HepG2 (cell line): Measurements from ENCODE around the gene HMGN4. TPM values are rescaled to one million over a fixed set of nuclear protein-coding genes. Genes with fewer than 3 reads are reported as not detected.

ENCODE experiments used
- AFF4 ChIP-seq: sonication (generic); formaldehyde crosslinking; IDR thresholded peaks from 2 replicates; pipeline ENCODE4 v1.4.0; 2020; ENCODE audit warnings: missing genetic modification reagents
- IKZF5 ChIP-seq: IDR thresholded peaks from 2 replicates; pipeline ENCODE4 v1.6.1; 2018; ENCODE audit warnings: missing genetic modification reagents, mild to moderate bottlenecking, missing compliant biosample characterization
- PAX8 ChIP-seq: sonication (generic); formaldehyde crosslinking; IDR thresholded peaks from 2 replicates; pipeline ENCODE4 v1.8.0; 2022; ENCODE audit warnings: mild to moderate bottlenecking, missing genetic modification reagents, borderline replicate concordance
- PHF8 ChIP-seq: sonication (generic); formaldehyde crosslinking; IDR thresholded peaks from 2 replicates; pipeline ENCODE4 v1.5.0; 2020; ENCODE audit warnings: missing genetic modification reagents
- TBL1XR1 ChIP-seq: fragments of 150-350 bp; IDR thresholded peaks from 2 replicates; pipeline ENCODE4 v1.6.1; 2014; ENCODE audit warnings: borderline replicate concordance, low read length; ENCODE audit not compliant: partially characterized antibody
- UBTF ChIP-seq: sonication (generic); formaldehyde crosslinking; IDR thresholded peaks from 2 replicates; pipeline ENCODE4 v1.4.0; 2020; ENCODE audit warnings: mild to moderate bottlenecking, missing genetic modification reagents
- ZNF484 ChIP-seq: sonication (generic); formaldehyde crosslinking; IDR thresholded peaks from 2 replicates; pipeline ENCODE4 v1.5.1; 2020; ENCODE audit warnings: mild to moderate bottlenecking, low read depth, missing genetic modification reagents, borderline replicate concordance
- ZNF646 ChIP-seq: sonication (generic); formaldehyde crosslinking; IDR thresholded peaks from 2 replicates; pipeline ENCODE4 v1.9.0; 2021; ENCODE audit warnings: mild to moderate bottlenecking, missing genetic modification reagents
- polyA plus RNA-seq, 8 experiments: library from polyadenylated mRNA; depleted of rRNA in 3 of 8; stranded (reverse) in 7 of 8; unstranded in 1 of 8; fragments of >200 nt; fragmentation: Illumina TruSeq in 4 of 8; extraction: Trizol in 4 of 8; gene quantifications; 2 replicates each; pipeline versions ENCODE4 v1.2.1 to v1.2.3, GENCODE V29; 2011 to 2016; ENCODE audit warnings: low read depth in 4 of 8, missing spikeins in 1 of 8, mixed read lengths in 1 of 8; ENCODE audit not compliant: insufficient read depth in 1 of 8
- total RNA-seq, 5 experiments: library from RNA; depleted of rRNA; stranded (reverse); fragments of >200 nt; fragmentation: Illumina TruSeq; extraction: Trizol; gene quantifications; 2 replicates each; pipeline ENCODE4 v1.2.3, GENCODE V29; 2016; ENCODE audit warnings: low read depth in 1 of 5
- TF ChIP-seq, protein P1 (sequence below): sonication (generic); formaldehyde crosslinking; IDR thresholded peaks from 2 replicates; pipeline ENCODE4 v1.4.0; 2020; ENCODE audit warnings: missing genetic modification reagents
- TF ChIP-seq, protein P2 (sequence below): IDR thresholded peaks from 2 replicates; pipeline ENCODE4 v1.6.1; 2016; ENCODE audit warnings: low read depth, borderline replicate concordance

The HMGN4 gene
- total and polyA plus RNA-seq, 2 of the 13 experiments (the other 11 are each of a cell fraction or from before 2014, with no cell fraction given), result 39.9 to 52.1 TPM

- TF ChIP-seq, protein P1, sequence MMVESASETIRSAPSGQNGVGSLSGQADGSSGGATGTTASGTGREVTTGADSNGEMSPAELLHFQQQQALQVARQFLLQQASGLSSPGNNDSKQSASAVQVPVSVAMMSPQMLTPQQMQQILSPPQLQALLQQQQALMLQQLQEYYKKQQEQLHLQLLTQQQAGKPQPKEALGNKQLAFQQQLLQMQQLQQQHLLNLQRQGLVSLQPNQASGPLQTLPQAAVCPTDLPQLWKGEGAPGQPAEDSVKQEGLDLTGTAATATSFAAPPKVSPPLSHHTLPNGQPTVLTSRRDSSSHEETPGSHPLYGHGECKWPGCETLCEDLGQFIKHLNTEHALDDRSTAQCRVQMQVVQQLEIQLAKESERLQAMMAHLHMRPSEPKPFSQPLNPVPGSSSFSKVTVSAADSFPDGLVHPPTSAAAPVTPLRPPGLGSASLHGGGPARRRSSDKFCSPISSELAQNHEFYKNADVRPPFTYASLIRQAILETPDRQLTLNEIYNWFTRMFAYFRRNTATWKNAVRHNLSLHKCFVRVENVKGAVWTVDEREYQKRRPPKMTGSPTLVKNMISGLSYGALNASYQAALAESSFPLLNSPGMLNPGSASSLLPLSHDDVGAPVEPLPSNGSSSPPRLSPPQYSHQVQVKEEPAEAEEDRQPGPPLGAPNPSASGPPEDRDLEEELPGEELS (CRISPR knock-in tag), result no peak
- TF ChIP-seq PAX8 (CRISPR knock-in tag) (no peak), UBTF (CRISPR knock-in tag) (peak; percentile 86), TBL1XR1 (no peak), AFF4 (CRISPR knock-in tag) (no peak), PHF8 (CRISPR knock-in tag) (peak; percentile 67), IKZF5 (CRISPR knock-in tag) (peak; percentile 93), ZNF646 (CRISPR knock-in tag) (no peak), ZNF484 (CRISPR knock-in tag) (no peak)
- TF ChIP-seq, protein P2, sequence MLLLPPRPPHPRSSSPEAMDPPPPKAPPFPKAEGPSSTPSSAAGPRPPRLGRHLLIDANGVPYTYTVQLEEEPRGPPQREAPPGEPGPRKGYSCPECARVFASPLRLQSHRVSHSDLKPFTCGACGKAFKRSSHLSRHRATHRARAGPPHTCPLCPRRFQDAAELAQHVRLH (CRISPR knock-in tag), result peak; percentile 82
Observed at GRCh38 chr6:26550250-26550993, 12.3 kb downstream of the HMGN4 start (continued).
